Stimulated activated CD8-positive, alpha-beta memory T cell treated with anti-CD3 and anti-CD28 coated beads, Interleukin-15, amount 100 ng/mL, for 48 hours (primary cell): ENCODE measurements around the gene TNIK.

Source experiments
- DNase-seq, 2 donors: peaks; one replicate each; pipeline ENCODE4 v3.0.0-alpha.2; 2020; ENCODE audit warnings: low read depth in 2 of 2

TNIK gene

GRCh38 chr3:171192176-171192854, 267.9 kb downstream of the TNIK start:
- peak in 1 of 2 donors; percentile 19 for DNase-seq

GRCh38 chr3:171190668-171191067, 269.5 kb downstream of the TNIK start:
- no peak for DNase-seq

- no peak for DNase-seq
Measured at GRCh38 chr3:171189394-171190080, 270.7 kb downstream of the TNIK start.

GRCh38 chr3:171187706-171188290, 272.4 kb downstream of the TNIK start:
- no peak for DNase-seq

- no peak for DNase-seq
Measured at GRCh38 chr3:171186817-171187500, 273.2 kb downstream of the TNIK start.

- no peak for DNase-seq
Measured at GRCh38 chr3:171186383-171186782, 273.8 kb downstream of the TNIK start.

GRCh38 chr3:171185959-171186358, 274.2 kb downstream of the TNIK start:
- DNase-seq, result no peak

- DNase-seq, result peak in 1 of 2 donors; percentile 7
Measured at GRCh38 chr3:171184372-171184771, 275.8 kb downstream of the TNIK start.

GRCh38 chr3:171183042-171183441, 277.2 kb downstream of the TNIK start:
- no peak for DNase-seq

GRCh38 chr3:171181907-171182690, 278.1 kb downstream of the TNIK start:
- DNase-seq, result no peak

- DNase-seq, result no peak
Measured at GRCh38 chr3:171178714-171179113, 281.5 kb downstream of the TNIK start.

- no peak for DNase-seq
Measured at GRCh38 chr3:171177553-171177952, 282.7 kb downstream of the TNIK start.

GRCh38 chr3:171177056-171177455, 283.1 kb downstream of the TNIK start:
- no peak for DNase-seq

GRCh38 chr3:171176244-171176933, 283.8 kb downstream of the TNIK start:
- DNase-seq, result no peak

GRCh38 chr3:171175741-171176234, 284.4 kb downstream of the TNIK start:
- no peak for DNase-seq

GRCh38 chr3:171173736-171174135, 286.5 kb downstream of the TNIK start:
- DNase-seq, result no peak

GRCh38 chr3:171172070-171172469, 288.1 kb downstream of the TNIK start:
- no peak for DNase-seq

GRCh38 chr3:171169866-171170265, 290.3 kb downstream of the TNIK start:
- DNase-seq, result no peak

- DNase-seq, result no peak
Measured at GRCh38 chr3:171169443-171169842, 290.8 kb downstream of the TNIK start.

- DNase-seq, result no peak
Measured at GRCh38 chr3:171168551-171168950, 291.7 kb downstream of the TNIK start.

GRCh38 chr3:171168086-171168485, 292.1 kb downstream of the TNIK start:
- DNase-seq, result no peak
